Renal cortex interstitium (tissue), 11 donors: ENCODE data around the gene ARHGAP22. TPM values are rescaled to one million over a fixed set of nuclear protein-coding genes. Genes with fewer than 3 reads are reported as not detected.

Experiments
- DNase-seq, 11 donors: peaks; one replicate each; pipeline ENCODE4 v3.0.0-alpha.2; 2013; ENCODE audit warnings: low read depth in 9 of 11, low spot score in 4 of 11; ENCODE audit errors: extremely low read depth in 1 of 11
- polyA plus RNA-seq, 3 donors: library from polyadenylated mRNA; unstranded; fragments of 120-200 nt; gene quantifications; one replicate each; pipeline ENCODE4 v1.2.1, GENCODE V29; 2013; ENCODE audit not compliant: insufficient read length in 3 of 3

Gene ARHGAP22
- polyA plus RNA-seq, 3 donors = 1.2 to 1.8 (median 1.3) TPM

- DNase-seq = no peak
Measured at GRCh38 chr10:48609899-48610584, 5.2 kb upstream of the ARHGAP22 start.

- DNase-seq = no peak
Measured at GRCh38 chr10:48609441-48609840, 4.6 kb upstream of the ARHGAP22 start.

GRCh38 chr10:48608976-48609375 is 4.1 kb upstream of the ARHGAP22 start:
- no peak for DNase-seq

- DNase-seq = no peak
Measured at GRCh38 chr10:48608279-48608681, 3.4 kb upstream of the ARHGAP22 start.

GRCh38 chr10:48607356-48608278 is 2.7 kb upstream of the ARHGAP22 start:
- no peak for DNase-seq

GRCh38 chr10:48606530-48607355 is 1.9 kb upstream of the ARHGAP22 start:
- DNase-seq = no peak

GRCh38 chr10:48605786-48606529 is 1.1 kb upstream of the ARHGAP22 start:
- DNase-seq = no peak

- DNase-seq = no peak
Measured at GRCh38 chr10:48604039-48604990, 558 bp downstream of the ARHGAP22 start.

- no peak for DNase-seq
Measured at GRCh38 chr10:48603421-48604038, 1.3 kb downstream of the ARHGAP22 start.

- no peak for DNase-seq
Measured at GRCh38 chr10:48602401-48603135, 2.3 kb downstream of the ARHGAP22 start.

GRCh38 chr10:48601789-48602188 is 3.1 kb downstream of the ARHGAP22 start:
- DNase-seq = no peak

GRCh38 chr10:48600645-48601505 is 4.0 kb downstream of the ARHGAP22 start:
- DNase-seq = no peak

GRCh38 chr10:48599830-48600134 is 5.1 kb downstream of the ARHGAP22 start:
- no peak for DNase-seq

GRCh38 chr10:48598936-48599829 is 5.7 kb downstream of the ARHGAP22 start:
- DNase-seq = no peak
